Measurements from ENCODE around the gene SERPINA5.
"Not testable (repeated sequence)": the region's sequence is repeated elsewhere in the genome, so short reads cannot be mapped to it uniquely, and the experiment has no call there.

SERPINA5 gene

GRCh38 chr14:94602722-94603121 lies 21.5 kb downstream of the SERPINA5 start:
- DNase-seq = no peak

GRCh38 chr14:94605361-94605760 lies 24.1 kb downstream of the SERPINA5 start:
- no peak for DNase-seq

GRCh38 chr14:94608966-94609365 lies 27.7 kb downstream of the SERPINA5 start:
- DNase-seq = not testable (repeated sequence)

DNA sequence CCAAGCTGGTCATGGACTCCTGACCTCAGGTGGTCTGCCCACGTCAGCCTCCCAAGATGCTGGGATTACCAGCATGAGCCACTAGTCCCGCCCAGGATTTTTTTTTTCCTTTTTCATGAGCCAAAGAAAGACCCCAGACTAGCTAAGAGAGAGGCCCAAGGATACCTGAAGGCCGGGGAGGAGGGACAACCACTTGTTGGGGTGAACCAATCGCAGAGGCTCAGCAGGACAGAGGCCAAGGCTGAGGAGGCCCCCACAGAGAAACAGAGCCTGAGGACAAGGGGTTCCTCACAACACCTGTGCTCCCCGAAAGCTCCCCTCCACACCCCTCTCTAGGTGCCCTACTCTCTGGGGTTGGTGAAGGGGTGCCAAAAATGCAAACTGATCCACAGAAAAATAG lies 30.0 kb downstream of the SERPINA5 start:
- DNase-seq = no peak

GRCh38 chr14:94612174-94612573 lies 30.9 kb downstream of the SERPINA5 start, which contains the start of gene SERPINA3:
Gene SERPINA3, plus strand, starts transcription at chr14:94612391. Its CDS starts 2,051 bp downstream, at chr14:94614442.
- no peak for DNase-seq

GRCh38 chr14:94612580-94613554 lies 31.6 kb downstream of the SERPINA5 start:
- DNase-seq = no peak

DNA sequence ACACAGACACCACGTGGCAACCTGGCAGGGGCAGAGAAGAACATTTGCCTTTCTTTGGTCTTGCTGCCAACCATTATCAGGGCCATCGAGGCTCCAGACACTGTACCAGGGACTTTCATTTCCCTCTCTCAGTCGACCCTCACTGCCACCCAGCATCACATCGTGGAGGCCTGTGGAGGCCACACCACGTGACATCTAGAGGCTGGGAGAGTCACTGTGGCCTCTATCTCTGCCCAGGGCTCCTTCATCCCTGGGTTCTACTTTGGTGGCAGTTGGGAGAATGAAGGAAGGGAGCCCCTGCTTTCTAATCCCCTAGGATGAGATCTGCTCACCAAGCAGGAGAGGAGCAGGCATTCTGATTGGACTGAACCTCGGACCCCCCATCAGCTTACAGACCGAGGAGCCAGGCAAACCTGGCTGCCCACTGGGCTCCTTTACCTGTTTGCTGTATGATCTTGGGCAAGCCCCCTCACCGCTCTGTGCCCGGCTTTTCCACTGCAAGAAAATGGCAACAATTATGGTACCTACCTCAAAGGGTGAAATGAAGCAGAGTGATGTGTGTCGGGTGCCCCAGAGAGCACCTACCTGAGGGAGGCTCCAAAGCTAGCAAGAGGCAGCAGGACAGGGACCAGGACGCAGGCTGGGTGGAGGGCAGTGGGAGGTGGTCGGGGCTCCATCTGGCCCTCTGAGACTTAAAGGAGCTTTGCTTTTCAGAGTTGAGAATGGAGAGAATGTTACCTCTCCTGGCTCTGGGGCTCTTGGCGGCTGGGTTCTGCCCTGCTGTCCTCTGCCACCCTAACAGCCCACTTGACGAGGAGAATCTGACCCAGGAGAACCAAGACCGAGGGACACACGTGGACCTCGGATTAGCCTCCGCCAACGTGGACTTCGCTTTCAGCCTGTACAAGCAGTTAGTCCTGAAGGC lies 32.8 kb downstream of the SERPINA5 start:
- DNase-seq = no peak

GRCh38 chr14:94614802-94615201 lies 33.6 kb downstream of the SERPINA5 start:
- no peak for DNase-seq

GRCh38 chr14:94615254-94615653 lies 34.0 kb downstream of the SERPINA5 start:
- no peak for DNase-seq

DNA sequence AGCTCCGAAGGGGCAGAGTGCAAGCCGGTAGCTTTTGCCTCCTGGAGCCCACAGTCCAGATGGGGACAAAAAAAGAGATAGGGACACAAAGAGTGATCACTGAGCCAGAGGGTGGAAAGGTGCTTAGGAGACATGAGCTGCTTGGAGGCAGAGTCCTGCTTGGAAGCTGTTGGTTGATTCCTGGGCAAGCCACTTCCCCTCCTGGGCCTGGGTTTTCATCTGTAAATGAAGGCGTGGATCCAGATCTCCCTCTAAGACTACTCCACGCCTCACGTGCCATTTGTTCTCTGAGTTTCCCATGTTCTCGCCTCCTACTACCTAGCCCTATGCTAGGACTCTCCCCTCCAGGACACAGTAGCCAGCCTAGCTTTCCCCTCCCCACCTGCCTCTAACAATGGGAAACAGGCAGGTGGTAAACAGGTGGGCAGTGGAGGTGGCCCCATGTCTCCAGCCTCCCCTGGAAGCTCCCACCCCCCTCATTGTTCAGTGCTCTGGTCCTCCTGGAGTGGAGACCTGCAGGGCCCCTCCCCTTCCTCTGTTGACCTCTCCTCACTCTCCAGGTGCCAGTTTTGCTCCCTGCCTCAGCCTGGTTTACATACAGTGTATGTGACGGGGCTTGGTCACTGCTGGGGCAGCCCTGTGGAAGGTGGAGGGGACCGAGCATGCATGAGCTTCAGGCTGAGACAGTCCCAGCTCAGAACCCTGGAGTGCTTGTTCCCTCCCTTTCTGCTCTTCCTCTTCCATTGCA lies 34.8 kb downstream of the SERPINA5 start:
- no peak for DNase-seq

- no peak for DNase-seq
Measured at GRCh38 chr14:94617366-94617941, 36.2 kb downstream of the SERPINA5 start.

- no peak for DNase-seq
Measured at GRCh38 chr14:94617988-94618822, 37.0 kb downstream of the SERPINA5 start.

GRCh38 chr14:94619297-94619696 lies 38.1 kb downstream of the SERPINA5 start:
- DNase-seq = no peak

- no peak for DNase-seq
Measured at GRCh38 chr14:94620597-94620996, 39.4 kb downstream of the SERPINA5 start.

- DNase-seq = no peak
Measured at GRCh38 chr14:94621358-94622134, 40.3 kb downstream of the SERPINA5 start.

- no peak for DNase-seq
Measured at GRCh38 chr14:94622653-94623421, 41.6 kb downstream of the SERPINA5 start.

GRCh38 chr14:94623422-94623809 lies 42.2 kb downstream of the SERPINA5 start:
- no peak for DNase-seq

- DNase-seq = no peak
Measured at GRCh38 chr14:94623856-94624499, 42.8 kb downstream of the SERPINA5 start.
